HEK293 (cell line): ENCODE data around the gene NINJ1.

Source experiments
- CTCF ChIA-PET: fragments of 350-600 bp; formaldehyde crosslinking; extraction: SDS; loops from one replicate; lab custom pipeline; 2021; ENCODE audit warnings: antibody characterized with exemption; lab: Yijun Ruan, JAX
- POLR2A ChIA-PET: fragments of 300-600 bp; formaldehyde crosslinking; extraction: SDS; loops from one replicate; lab custom pipeline; 2020; ENCODE audit warnings: antibody characterized with exemption, inconsistent platforms; lab: Yijun Ruan, JAX
- H3K27ac ChIP-seq: fragments of 200-500 bp; sonication (Bioruptor generic); 2 replicates; pipeline ENCODE4 v1.5.1; 2014; ENCODE audit warnings: low read depth, low read length, control low read depth, inconsistent platforms; ENCODE audit errors: extremely low read depth
- H3K36me3 ChIP-seq, 2 experiments: fragments of 200-500 bp in 1 of 2; sonication (Bioruptor generic) in 1 of 2; 1 replicate in 1 of 2; 2 replicates in 1 of 2; pipeline ENCODE4 v1.5.1; 2014 to 2017; ENCODE audit warnings: inconsistent platforms in 2 of 2, low read length in 2 of 2; ENCODE audit not compliant: control insufficient read depth in 2 of 2, insufficient read depth in 1 of 2
- H3K4me1 ChIP-seq: fragments of 200-500 bp; sonication (Bioruptor generic); 2 replicates; pipeline ENCODE4 v1.5.1; 2014; ENCODE audit warnings: mild to moderate bottlenecking, low read length, inconsistent platforms; ENCODE audit not compliant: control insufficient read depth, insufficient read depth
- H3K4me3 ChIP-seq: 2 replicates; pipeline ENCODE4 v1.5.1; 2011; ENCODE audit warnings: low read depth, mild to moderate bottlenecking, control low read depth, low read length, moderate library complexity
- H3K9me3 ChIP-seq: fragments of 200-500 bp; sonication (Bioruptor generic); 2 replicates; pipeline ENCODE4 v1.5.1; 2014; ENCODE audit warnings: low read depth, low read length, inconsistent platforms; ENCODE audit not compliant: control insufficient read depth, insufficient read depth
- EGR2 ChIP-seq: fragments of 450-650 bp; formaldehyde crosslinking; IDR thresholded peaks from 2 replicates; pipeline ENCODE4 v1.5.1; 2016; ENCODE audit warnings: low read depth, missing biosample characterization, missing genetic modification characterization
- GLIS2 ChIP-seq: fragments of 450-650 bp; formaldehyde crosslinking; IDR thresholded peaks from 2 replicates; pipeline ENCODE4 v1.5.1; 2016; ENCODE audit warnings: missing biosample characterization, missing genetic modification characterization
- KLF16 ChIP-seq: fragments of 450-650 bp; formaldehyde crosslinking; IDR thresholded peaks from 2 replicates; pipeline ENCODE4 v1.5.1; 2017; ENCODE audit warnings: missing biosample characterization, missing genetic modification characterization
- RBAK ChIP-seq: fragments of 450-650 bp; formaldehyde crosslinking; IDR thresholded peaks from 2 replicates; pipeline ENCODE4 v1.5.1; 2016; ENCODE audit warnings: missing biosample characterization, missing genetic modification characterization
- ZBTB48 ChIP-seq: fragments of 450-650 bp; formaldehyde crosslinking; IDR thresholded peaks from 2 replicates; pipeline ENCODE4 v1.5.1; 2016; ENCODE audit warnings: missing biosample characterization, missing genetic modification characterization
- ZBTB7A ChIP-seq: fragments of 450-650 bp; formaldehyde crosslinking; IDR thresholded peaks from 2 replicates; pipeline ENCODE4 v1.5.1; 2016; ENCODE audit warnings: low read depth, missing biosample characterization, missing genetic modification characterization
- ZFHX2 ChIP-seq: fragments of 450-650 bp; formaldehyde crosslinking; conservative IDR thresholded peaks from 2 replicates; pipeline ENCODE4 v1.5.1; 2016; ENCODE audit warnings: missing biosample characterization, missing genetic modification characterization
- ZNF202 ChIP-seq: fragments of 450-650 bp; formaldehyde crosslinking; IDR thresholded peaks from 2 replicates; pipeline ENCODE4 v1.5.1; 2016; ENCODE audit warnings: missing biosample characterization, missing genetic modification characterization, borderline replicate concordance
- ZNF23 ChIP-seq: fragments of 450-650 bp; formaldehyde crosslinking; IDR thresholded peaks from 2 replicates; pipeline ENCODE4 v1.5.1; 2016; ENCODE audit warnings: missing biosample characterization, missing genetic modification characterization, borderline replicate concordance
- ZNF416 ChIP-seq: fragments of 450-650 bp; formaldehyde crosslinking; IDR thresholded peaks from 2 replicates; pipeline ENCODE4 v1.5.1; 2016; ENCODE audit warnings: missing biosample characterization, missing genetic modification characterization
- ZNF560 ChIP-seq: fragments of 450-650 bp; formaldehyde crosslinking; IDR thresholded peaks from 2 replicates; pipeline ENCODE4 v1.5.1; 2017; ENCODE audit warnings: missing biosample characterization, missing genetic modification characterization, borderline replicate concordance
- ZNF623 ChIP-seq: fragments of 450-650 bp; formaldehyde crosslinking; IDR thresholded peaks from 2 replicates; pipeline ENCODE4 v1.5.1; 2016; ENCODE audit warnings: missing biosample characterization, missing genetic modification characterization
- ZNF664 ChIP-seq: fragments of 450-650 bp; formaldehyde crosslinking; IDR thresholded peaks from 2 replicates; pipeline ENCODE4 v1.5.1; 2016; ENCODE audit warnings: missing biosample characterization, missing genetic modification characterization
- ZNF747 ChIP-seq: fragments of 450-650 bp; formaldehyde crosslinking; IDR thresholded peaks from 2 replicates; pipeline ENCODE4 v1.5.1; 2016; ENCODE audit warnings: missing biosample characterization, missing genetic modification characterization
- ZSCAN30 ChIP-seq: fragments of 450-650 bp; IDR thresholded peaks from 2 replicates; pipeline ENCODE4 v1.5.1; 2018; ENCODE audit warnings: missing biosample characterization, mild to moderate bottlenecking, missing genetic modification characterization, moderate library complexity
- TF ChIP-seq, protein P1 (sequence below): fragments of 450-650 bp; formaldehyde crosslinking; optimal IDR thresholded peaks from 2 replicates; pipeline ENCODE3; 2016; ENCODE audit warnings: missing biosample characterization, mild to moderate bottlenecking, missing genetic modification characterization
- TF ChIP-seq, protein P2 (sequence below): fragments of 450-650 bp; formaldehyde crosslinking; IDR thresholded peaks from 2 replicates; pipeline ENCODE4 v1.5.1; 2017; ENCODE audit warnings: missing biosample characterization, mild to moderate bottlenecking, missing genetic modification characterization, moderate library complexity
- TF ChIP-seq, protein P3 (sequence below): fragments of 450-650 bp; formaldehyde crosslinking; IDR thresholded peaks from 2 replicates; pipeline ENCODE4 v1.5.1; 2016; ENCODE audit warnings: missing biosample characterization, missing genetic modification characterization

NINJ1 gene

DNA sequence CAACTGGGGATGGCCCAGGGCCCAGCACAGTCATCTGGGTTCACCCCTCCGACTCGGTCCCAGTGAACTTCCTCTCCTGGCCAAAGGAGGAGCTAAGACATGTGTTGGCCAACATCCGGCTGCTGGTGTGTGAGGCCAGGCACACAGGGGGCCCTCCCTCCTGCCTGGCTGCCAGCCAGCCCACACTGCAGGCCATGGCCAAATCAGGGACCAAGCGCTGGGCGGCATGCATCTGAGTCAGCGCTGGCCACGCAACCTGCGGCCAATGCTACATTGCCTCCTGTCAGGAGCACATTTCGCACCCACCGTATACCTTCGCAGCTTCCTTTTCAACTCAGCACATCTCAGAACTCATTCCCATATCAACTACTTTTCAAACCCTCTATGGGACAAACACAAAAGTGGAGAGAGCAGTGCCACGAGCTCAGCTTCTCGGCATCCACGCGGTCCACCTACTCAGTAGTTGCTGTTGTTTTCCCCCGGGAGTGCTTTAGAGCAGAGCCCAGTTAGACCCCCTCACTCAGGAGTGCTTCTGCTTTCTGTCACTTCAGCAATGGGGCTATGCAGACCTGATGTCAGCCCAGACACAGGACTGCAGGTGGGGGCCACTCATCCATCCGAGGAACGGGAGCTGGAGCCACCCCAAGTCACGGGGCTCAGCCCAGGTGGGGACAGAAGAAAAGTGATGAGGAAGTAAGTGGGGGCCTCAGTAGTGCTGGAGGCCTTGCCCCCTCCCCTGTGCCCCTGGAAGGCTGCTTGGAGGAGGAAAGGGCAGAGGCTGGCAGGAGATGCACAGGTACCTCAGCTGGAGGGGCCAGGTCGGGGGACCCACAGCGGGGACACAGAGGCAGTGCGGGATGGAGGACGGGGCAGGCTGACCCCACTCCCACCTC, 13.9 kb downstream of the NINJ1 start (continued):
- TF ChIP-seq, protein P1, sequence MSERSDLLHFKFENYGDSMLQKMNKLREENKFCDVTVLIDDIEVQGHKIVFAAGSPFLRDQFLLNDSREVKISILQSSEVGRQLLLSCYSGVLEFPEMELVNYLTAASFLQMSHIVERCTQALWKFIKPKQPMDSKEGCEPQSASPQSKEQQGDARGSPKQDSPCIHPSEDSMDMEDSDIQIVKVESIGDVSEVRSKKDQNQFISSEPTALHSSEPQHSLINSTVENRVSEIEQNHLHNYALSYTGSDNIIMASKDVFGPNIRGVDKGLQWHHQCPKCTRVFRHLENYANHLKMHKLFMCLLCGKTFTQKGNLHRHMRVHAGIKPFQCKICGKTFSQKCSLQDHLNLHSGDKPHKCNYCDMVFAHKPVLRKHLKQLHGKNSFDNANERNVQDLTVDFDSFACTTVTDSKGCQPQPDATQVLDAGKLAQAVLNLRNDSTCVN (tag by site-specific recombination) = no peak
- TF ChIP-seq ZNF560 (tag by site-specific recombination) (no peak), ZNF747 (tag by site-specific recombination) (no peak), RBAK (tag by site-specific recombination) (no peak), ZBTB7A (tag by site-specific recombination) (no peak), ZNF623 (tag by site-specific recombination) (no peak), KLF16 (tag by site-specific recombination) (0 out of 2 replicates have a peak, but pooled peaks have one; percentile 19), ZNF416 (tag by site-specific recombination) (no peak), ZNF202 (no peak), ZNF23 (tag by site-specific recombination) (no peak), GLIS2 (tag by site-specific recombination) (peak; percentile 79)
- TF ChIP-seq, protein P2, sequence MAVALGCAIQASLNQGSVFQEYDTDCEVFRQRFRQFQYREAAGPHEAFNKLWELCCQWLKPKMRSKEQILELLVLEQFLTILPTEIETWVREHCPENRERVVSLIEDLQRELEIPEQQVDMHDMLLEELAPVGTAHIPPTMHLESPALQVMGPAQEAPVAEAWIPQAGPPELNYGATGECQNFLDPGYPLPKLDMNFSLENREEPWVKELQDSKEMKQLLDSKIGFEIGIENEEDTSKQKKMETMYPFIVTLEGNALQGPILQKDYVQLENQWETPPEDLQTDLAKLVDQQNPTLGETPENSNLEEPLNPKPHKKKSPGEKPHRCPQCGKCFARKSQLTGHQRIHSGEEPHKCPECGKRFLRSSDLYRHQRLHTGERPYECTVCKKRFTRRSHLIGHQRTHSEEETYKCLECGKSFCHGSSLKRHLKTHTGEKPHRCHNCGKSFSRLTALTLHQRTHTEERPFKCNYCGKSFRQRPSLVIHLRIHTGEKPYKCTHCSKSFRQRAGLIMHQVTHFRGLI (tag by site-specific recombination) = no peak

DNA sequence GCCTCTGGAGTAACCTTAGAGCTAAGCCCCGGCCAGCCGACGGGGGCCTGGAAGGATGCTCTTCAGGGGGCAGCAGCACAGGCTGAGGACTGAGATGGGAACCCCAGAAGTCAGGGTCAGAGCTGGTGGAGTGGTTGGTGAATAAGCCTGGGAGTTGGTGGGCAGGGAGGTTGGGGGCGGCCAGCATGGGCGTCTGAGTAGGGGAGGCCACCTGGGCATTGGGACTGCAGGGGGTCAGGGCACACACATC, 14.4 kb downstream of the NINJ1 start:
- no peaks in the 10 kb centered on the region for H3K9me3 ChIP-seq
- peaks cover 0 to 24% of the 10 kb centered on the region in 2 experiments; a peak in 1 of 3 replicates for H3K36me3 ChIP-seq
- H3K27ac ChIP-seq = no peak overlapping the region
- TF ChIP-seq, protein P3, sequence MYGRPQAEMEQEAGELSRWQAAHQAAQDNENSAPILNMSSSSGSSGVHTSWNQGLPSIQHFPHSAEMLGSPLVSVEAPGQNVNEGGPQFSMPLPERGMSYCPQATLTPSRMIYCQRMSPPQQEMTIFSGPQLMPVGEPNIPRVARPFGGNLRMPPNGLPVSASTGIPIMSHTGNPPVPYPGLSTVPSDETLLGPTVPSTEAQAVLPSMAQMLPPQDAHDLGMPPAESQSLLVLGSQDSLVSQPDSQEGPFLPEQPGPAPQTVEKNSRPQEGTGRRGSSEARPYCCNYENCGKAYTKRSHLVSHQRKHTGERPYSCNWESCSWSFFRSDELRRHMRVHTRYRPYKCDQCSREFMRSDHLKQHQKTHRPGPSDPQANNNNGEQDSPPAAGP (tag by site-specific recombination) = no peak
- TF ChIP-seq EGR2 (0 out of 2 replicates have a peak, but pooled peaks have one; percentile 5), ZFHX2 (tag by site-specific recombination) (0 out of 2 replicates have a peak, but pooled peaks have one; percentile 31), ZSCAN30 (tag by site-specific recombination) (no peak)
- H3K4me3 ChIP-seq = no peak overlapping the region
- ChIA-PET POLR2A (interaction anchor here (1.0 to 2.7 kb wide), 4 partner anchors 9 to 334 kb away, joined by 3 to 23 read pairs (median 8); partner anchors contain the start of genes CARD19, FAM120AOS and NINJ1), CTCF (interaction anchor here (0.9 to 4.0 kb wide), 7 partner anchors 10 to 197 kb away, joined by 3 to 43 read pairs (median 6); partner anchors contain the start of gene NINJ1)
- peaks cover 3% of the 10 kb centered on the region; the same call in 1 of the 2 replicates for H3K4me1 ChIP-seq

DNA sequence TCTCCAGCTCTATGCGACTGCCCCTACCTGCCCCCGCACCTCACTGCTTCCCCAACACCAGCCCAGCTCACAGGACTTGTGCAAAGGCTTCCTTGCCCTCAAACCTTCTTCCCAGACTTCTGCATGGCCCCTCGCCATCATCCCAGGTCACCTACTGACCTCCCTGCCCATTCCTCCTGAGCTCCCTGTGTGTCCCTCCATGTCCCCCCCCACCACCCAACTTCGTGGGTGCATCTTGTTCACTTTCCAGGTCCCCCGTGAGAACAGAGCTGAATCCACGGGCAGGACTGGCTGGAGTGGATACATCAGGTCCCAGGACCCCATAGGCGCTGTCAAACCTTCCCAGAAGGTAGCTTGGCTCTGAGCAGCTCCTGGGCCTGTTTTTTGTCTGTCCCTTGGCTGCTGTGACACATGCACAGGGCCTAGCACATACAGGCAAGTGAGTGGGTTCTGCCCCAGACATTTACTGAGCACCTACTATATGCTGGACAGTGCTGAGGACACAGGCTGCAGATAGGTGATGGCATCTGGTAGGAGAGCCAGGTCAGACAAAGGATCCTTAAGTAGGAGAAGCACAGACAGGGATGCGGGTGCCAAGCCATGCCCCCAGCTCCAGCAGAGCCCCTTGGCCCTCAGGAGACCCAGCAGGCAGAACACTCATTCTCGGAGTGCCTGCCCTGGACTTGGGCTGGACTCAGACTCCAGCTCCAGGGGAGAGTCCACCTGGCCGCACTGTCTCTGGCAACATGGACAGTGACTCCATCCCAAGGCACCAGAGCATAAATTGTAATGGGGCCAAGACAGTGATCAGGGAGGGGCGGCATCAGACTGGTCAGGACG, 15.0 kb downstream of the NINJ1 start:
- TF ChIP-seq ZBTB48 = no peak
- TF ChIP-seq ZNF664 (tag by site-specific recombination) = peak; percentile 50; the same call in 1 of the 2 replicates
- H3K27ac ChIP-seq = no peak overlapping the region
- ChIA-PET POLR2A (interaction anchor here (0.7 to 2.7 kb wide), 6 partner anchors 8 to 334 kb away, joined by 3 to 23 read pairs (median 6); partner anchors contain the start of genes CARD19, FAM120AOS and NINJ1), CTCF (interaction anchor here (0.9 to 4.0 kb wide), 8 partner anchors 9 to 197 kb away, joined by 3 to 43 read pairs (median 4); partner anchors contain the start of gene NINJ1)
- no peaks in the 10 kb centered on the region for H3K9me3 ChIP-seq
- H3K36me3 ChIP-seq = peaks cover 0 to 21% of the 10 kb centered on the region in 2 experiments; a peak in 1 of 3 replicates
- no peak overlapping the region for H3K4me3 ChIP-seq
- H3K4me1 ChIP-seq = peaks cover 3% of the 10 kb centered on the region; the same call in 1 of the 2 replicates
